Neutrophil (primary cell): ENCODE measurements around the gene NUDCD3.

Experiments
- H3K27ac ChIP-seq: fragments of 200-600 bp; sonication (generic); 2 replicates; pipeline ENCODE4 v1.5.1; 2016; ENCODE audit warnings: mild to moderate bottlenecking, moderate library complexity
- H3K27me3 ChIP-seq: fragments of 200-600 bp; sonication (generic); 2 replicates; pipeline ENCODE4 v1.6.0; 2016; ENCODE audit warnings: mild to moderate bottlenecking
- H3K36me3 ChIP-seq: fragments of 200-600 bp; sonication (generic); 2 replicates; pipeline ENCODE4 v1.5.1; 2017
- H3K4me1 ChIP-seq, 2 experiments: fragments of 200-600 bp in 1 of 2; sonication (generic) in 1 of 2; 1 replicate in 1 of 2; 2 replicates in 1 of 2; pipeline versions ENCODE4 v1.5.1 to v1.6.1; 2013 to 2016; ENCODE audit warnings: low read depth in 1 of 2, low read length in 1 of 2, mild to moderate bottlenecking in 1 of 2, moderate library complexity in 1 of 2; ENCODE audit not compliant: control insufficient read depth in 1 of 2, insufficient read depth in 1 of 2
- H3K4me3 ChIP-seq, 2 experiments: fragments of 200-600 bp in 1 of 2; sonication (generic) in 1 of 2; 1 replicate in 1 of 2; 2 replicates in 1 of 2; pipeline ENCODE4 v1.5.1; 2013 to 2016; ENCODE audit warnings: low read depth in 1 of 2, low read length in 1 of 2, mild to moderate bottlenecking in 1 of 2, moderate library complexity in 1 of 2
- H3K9me3 ChIP-seq: fragments of 200-600 bp; sonication (generic); 2 replicates; pipeline ENCODE4 v1.5.1; 2016
- CTCF ChIP-seq: fragments of 200-600 bp; sonication (generic); IDR thresholded peaks from 2 replicates; pipeline ENCODE4 v1.5.1; 2016; ENCODE audit warnings: antibody characterized with exemption

NUDCD3 gene

DNA sequence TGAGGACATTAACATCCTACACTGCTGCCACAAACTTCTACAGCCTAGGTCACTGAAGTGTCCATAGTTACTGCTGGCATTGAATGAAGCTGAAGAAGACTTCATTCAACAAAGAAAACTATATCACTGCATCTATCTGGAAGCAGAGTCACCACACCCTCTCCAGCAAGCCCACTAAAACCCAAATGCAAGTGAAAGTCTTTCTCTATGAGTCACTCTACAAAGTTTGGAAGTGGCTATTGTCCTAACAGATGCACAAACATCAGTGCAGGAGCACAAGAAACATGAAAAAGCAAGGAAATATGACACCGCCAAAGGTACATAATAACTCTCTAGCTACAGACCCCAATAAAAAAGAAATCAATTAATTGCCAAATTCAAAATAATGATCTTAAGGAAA is 121.6 kb downstream of the NUDCD3 start:
- Histone ChIP-seq H3K27ac (no peak overlapping the region), H3K4me1 (peaks cover 0 to 2% of the 10 kb centered on the region in 2 experiments), H3K36me3 (no peaks in the 10 kb centered on the region), H3K27me3 (peaks cover 54% of the 10 kb centered on the region), H3K9me3 (no peaks in the 10 kb centered on the region), H3K4me3 (no peak overlapping the region)
- TF ChIP-seq CTCF, result no peak

GRCh38 chr7:44368455-44368854 is 122.0 kb downstream of the NUDCD3 start:
- Histone ChIP-seq H3K27ac (no peak overlapping the region), H3K27me3 (peaks cover 54% of the 10 kb centered on the region), H3K9me3 (no peaks in the 10 kb centered on the region), H3K36me3 (no peaks in the 10 kb centered on the region), H3K4me3 (no peak overlapping the region), H3K4me1 (peaks cover 0 to 2% of the 10 kb centered on the region in 2 experiments)
- TF ChIP-seq CTCF, result no peak

DNA sequence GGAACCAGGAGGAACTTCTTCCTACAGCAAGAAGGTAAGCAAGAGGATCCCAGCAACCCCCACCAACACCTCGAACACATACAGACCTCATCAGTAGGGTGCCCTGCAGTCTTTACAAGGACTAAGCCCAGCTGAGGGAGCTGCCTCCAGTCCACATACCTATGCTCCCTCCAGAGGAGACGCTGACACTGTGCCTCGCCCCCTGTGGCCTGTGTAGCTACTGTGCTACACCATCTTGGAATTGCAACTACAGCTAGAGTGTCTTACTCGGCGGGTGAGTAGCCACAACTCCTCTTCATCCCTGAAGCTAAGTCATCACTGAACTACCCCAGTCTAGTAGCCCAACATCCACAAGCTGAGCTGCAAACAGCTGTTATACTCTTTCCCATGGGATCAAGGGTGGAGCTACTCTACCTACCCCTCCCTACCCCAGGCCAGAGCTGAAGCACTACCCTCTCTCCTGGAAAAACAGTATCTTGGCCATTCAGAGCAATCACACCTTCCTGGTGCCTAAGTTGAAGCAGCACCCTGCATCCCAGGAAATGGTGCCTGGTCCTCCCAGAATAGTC is 122.9 kb downstream of the NUDCD3 start:
- peaks cover 46% of the 10 kb centered on the region for H3K27me3 ChIP-seq
- H3K27ac ChIP-seq, result no peak overlapping the region
- no peak for TF ChIP-seq CTCF

DNA sequence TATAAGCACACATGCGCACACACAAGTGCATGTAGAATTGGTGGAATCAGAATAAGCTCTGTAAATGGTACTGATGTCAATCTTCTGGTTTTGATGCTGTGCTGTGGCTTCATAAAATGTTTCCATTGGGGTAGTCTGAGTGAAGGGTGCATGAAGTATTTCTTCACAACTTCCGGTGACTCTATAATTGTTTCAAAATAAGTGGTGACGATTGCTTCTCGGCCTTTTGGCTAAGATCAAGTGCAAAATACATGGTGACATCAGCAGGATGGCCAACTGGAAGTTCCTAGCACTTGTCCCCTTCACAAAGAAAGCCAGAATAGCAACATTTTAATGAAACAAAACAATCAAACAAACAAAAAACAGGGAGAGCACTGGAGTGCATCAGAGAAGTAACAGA is 123.5 kb downstream of the NUDCD3 start:
- Histone ChIP-seq H3K4me1 (peaks cover 0 to 2% of the 10 kb centered on the region in 2 experiments), H3K9me3 (no peaks in the 10 kb centered on the region), H3K27me3 (peaks cover 43% of the 10 kb centered on the region), H3K36me3 (no peaks in the 10 kb centered on the region), H3K4me3 (no peak overlapping the region), H3K27ac (no peak overlapping the region)
- no peak for TF ChIP-seq CTCF

More for the DNA sequence above, 122.9 kb downstream of the NUDCD3 start:
- H3K36me3 ChIP-seq, result no peaks in the 10 kb centered on the region
- no peak overlapping the region for H3K4me3 ChIP-seq
- H3K9me3 ChIP-seq, result no peaks in the 10 kb centered on the region
- peaks cover 0 to 2% of the 10 kb centered on the region in 2 experiments for H3K4me1 ChIP-seq

DNA sequence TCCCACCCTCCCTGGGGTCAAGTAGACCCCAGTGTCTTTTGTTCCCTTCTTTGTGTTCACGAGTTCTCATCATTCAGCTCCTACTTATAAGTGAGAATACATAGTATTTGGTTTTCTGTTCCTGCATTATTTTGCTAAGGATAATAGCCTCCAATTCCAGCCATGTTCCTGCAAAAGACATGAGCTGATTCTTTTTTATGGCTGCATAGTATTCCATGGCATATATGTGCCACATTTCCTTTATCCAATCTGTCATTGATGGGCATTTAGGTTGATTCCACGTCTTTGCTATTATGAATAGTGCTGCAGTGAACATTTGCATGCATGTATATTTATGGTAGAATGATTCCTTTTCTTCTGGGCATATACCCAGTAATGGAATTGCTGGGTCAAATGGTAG is 136.8 kb downstream of the NUDCD3 start:
- H3K27me3 ChIP-seq, result peaks cover 43% of the 10 kb centered on the region
- H3K4me3 ChIP-seq, result no peak overlapping the region
- no peaks in the 10 kb centered on the region for H3K9me3 ChIP-seq
- H3K36me3 ChIP-seq, result no peaks in the 10 kb centered on the region
- no peak overlapping the region for H3K27ac ChIP-seq
- no peaks in the 10 kb centered on the region for H3K4me1 ChIP-seq
- TF ChIP-seq CTCF, result no peak
